Body of pancreas (tissue), 4 donors: ENCODE data around the gene FLNC. TPM values are rescaled to one million over a fixed set of nuclear protein-coding genes. Genes with fewer than 3 reads are reported as not detected.

Experiments
- ATAC-seq: fragments of 150-250 bp; one replicate; pipeline ENCODE4 v1.9.1; 2016
- DNase-seq, 4 donors: peaks; one replicate each; pipeline ENCODE4 v3.0.0-alpha.2; 2019
- H3K27ac ChIP-seq, 4 donors: fragments of 200-600 bp; sonication (generic); 1 replicate in 3 of 4; 2 replicates in 1 of 4; pipeline versions ENCODE4 v1.5.1 to v1.6.1; 2016 to 2019; ENCODE audit warnings: mild to moderate bottlenecking in 1 of 4, mixed read lengths in 1 of 4, moderate library complexity in 1 of 4
- H3K27me3 ChIP-seq, 2 donors: fragments of 200-600 bp; sonication (generic); one replicate each; pipeline ENCODE4 v1.6.0; 2016; ENCODE audit warnings: mild to moderate bottlenecking in 1 of 2
- H3K36me3 ChIP-seq, 2 donors: fragments of 200-600 bp; sonication (generic); replicated peaks in 1 of 2; 2 replicates each; pipeline ENCODE4 v1.5.1; 2016; ENCODE audit warnings: low read depth in 2 of 2; ENCODE audit not compliant: insufficient read depth in 1 of 2
- H3K4me1 ChIP-seq: fragments of 200-600 bp; sonication (generic); one replicate; pipeline ENCODE4 v1.6.0; 2016
- H3K4me3 ChIP-seq, 2 donors: fragments of 200-600 bp; sonication (generic); 1 replicate in 1 of 2; 2 replicates in 1 of 2; pipeline ENCODE4 v1.5.1; 2016 to 2019
- H3K9me3 ChIP-seq, 3 donors: fragments of 200-600 bp; sonication (generic); 1 replicate in 2 of 3; 2 replicates in 1 of 3; pipeline ENCODE4 v1.5.1; 2016
- POLR2A ChIP-seq, 3 donors: fragments of 450-650 bp; IDR thresholded peaks; one replicate each; pipeline ENCODE4 v1.6.1; 2016; ENCODE audit warnings: antibody characterized with exemption in 3 of 3, mild to moderate bottlenecking in 2 of 3
- WGBS, 2 donors: methylation state at CpG; one replicate each; pipeline ENCODE4 v1.1.5; 2017; 5-methylcytosine and 5-hydroxymethylcytosine counted together
- intact Hi-C: fragments of 100-400 bp; cut with DNase I; formaldehyde crosslinking; loops from one replicate; pipeline ENCODE4 v1.15.1; 2023
- total RNA-seq, 2 donors: library from RNA; depleted of rRNA; stranded (reverse); fragments of >200 nt; gene quantifications; one replicate each; pipeline ENCODE4 v1.1.0, GENCODE V29; 2016
- TF ChIP-seq, protein P1 (sequence below), 7 experiments: fragments of 450-650 bp in 4 of 7; fragments of 200-600 bp in 3 of 7; sonication (generic) in 3 of 7; IDR thresholded peaks; one replicate each; pipeline ENCODE4 v1.5.1; 2016 to 2019; ENCODE audit warnings: antibody characterized with exemption in 7 of 7

Gene FLNC
- total RNA-seq, 2 donors from 2014 or later, result 1.8 to 4.0 TPM

DNA sequence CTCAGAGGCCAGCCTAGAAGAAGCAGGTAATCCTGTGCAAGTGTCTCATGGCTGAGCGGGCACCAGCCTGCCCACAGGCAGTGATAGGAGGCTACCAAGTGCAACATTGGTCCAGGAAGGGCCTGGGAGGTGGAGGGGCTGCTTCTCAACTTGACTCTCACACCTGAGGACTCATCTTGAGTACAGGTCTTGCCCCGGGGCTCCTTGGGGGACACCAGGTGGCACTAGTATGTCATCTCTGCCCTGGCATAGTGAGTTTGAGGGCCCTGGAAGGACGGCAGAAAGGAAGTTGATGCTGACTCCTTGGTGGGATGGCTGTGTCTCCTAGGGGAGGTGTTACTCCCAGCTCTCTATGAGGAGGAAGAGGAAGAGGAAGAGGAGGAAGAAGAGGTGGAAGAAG is 36.2 kb upstream of the FLNC start:
- H3K27ac ChIP-seq, result no peak overlapping the region
- ATAC-seq (no peak), DNase-seq (no peak)
- H3K4me3 ChIP-seq, result no peak overlapping the region
- intact Hi-C loops, result no loop called here
- WGBS, 2 donors, result 62 to 75% methylated on average over 2 to 3 of the region's 3 CpGs
- H3K4me1 ChIP-seq, result peaks cover 15% of the 10 kb centered on the region
- TF ChIP-seq POLR2A (IDR thresholded peaks at IDR 0.05), result no peak
- TF ChIP-seq, protein P1, sequence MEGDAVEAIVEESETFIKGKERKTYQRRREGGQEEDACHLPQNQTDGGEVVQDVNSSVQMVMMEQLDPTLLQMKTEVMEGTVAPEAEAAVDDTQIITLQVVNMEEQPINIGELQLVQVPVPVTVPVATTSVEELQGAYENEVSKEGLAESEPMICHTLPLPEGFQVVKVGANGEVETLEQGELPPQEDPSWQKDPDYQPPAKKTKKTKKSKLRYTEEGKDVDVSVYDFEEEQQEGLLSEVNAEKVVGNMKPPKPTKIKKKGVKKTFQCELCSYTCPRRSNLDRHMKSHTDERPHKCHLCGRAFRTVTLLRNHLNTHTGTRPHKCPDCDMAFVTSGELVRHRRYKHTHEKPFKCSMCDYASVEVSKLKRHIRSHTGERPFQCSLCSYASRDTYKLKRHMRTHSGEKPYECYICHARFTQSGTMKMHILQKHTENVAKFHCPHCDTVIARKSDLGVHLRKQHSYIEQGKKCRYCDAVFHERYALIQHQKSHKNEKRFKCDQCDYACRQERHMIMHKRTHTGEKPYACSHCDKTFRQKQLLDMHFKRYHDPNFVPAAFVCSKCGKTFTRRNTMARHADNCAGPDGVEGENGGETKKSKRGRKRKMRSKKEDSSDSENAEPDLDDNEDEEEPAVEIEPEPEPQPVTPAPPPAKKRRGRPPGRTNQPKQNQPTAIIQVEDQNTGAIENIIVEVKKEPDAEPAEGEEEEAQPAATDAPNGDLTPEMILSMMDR (IDR thresholded peaks at IDR 0.05), result no peak
- H3K36me3 ChIP-seq, result no peaks in the 10 kb centered on the region
- no peaks in the 10 kb centered on the region for H3K9me3 ChIP-seq
- H3K27me3 ChIP-seq, result no peaks in the 10 kb centered on the region

DNA sequence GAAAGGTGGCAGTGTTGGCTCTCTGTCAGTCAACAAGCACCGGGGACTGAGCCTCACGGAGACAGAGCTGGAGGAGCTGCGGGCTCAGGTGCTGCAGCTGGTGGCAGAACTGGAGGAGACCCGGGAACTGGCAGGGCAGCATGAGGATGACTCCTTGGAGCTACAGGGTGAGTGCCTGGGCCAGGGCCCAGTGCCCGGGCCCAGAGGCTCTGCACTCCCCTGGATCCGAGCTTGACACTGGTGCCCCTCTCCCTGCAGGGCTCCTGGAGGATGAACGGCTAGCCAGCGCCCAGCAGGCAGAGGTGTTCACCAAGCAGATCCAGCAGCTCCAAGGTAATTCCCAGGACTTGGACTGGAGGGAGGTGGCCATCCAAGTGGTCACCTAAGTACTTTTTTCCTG is 35.8 kb upstream of the FLNC start:
- intact Hi-C loops, result no loop called here
- H3K36me3 ChIP-seq, result no peaks in the 10 kb centered on the region
- H3K4me1 ChIP-seq, result peaks cover 15% of the 10 kb centered on the region
- ATAC-seq (no peak), DNase-seq (no peak)
- H3K9me3 ChIP-seq, result no peaks in the 10 kb centered on the region
- H3K4me3 ChIP-seq, result no peak overlapping the region
- no peak overlapping the region for H3K27ac ChIP-seq
- WGBS, 2 donors, result 89 to 92% methylated on average over 5 to 7 of the region's 8 CpGs
- no peak for TF ChIP-seq POLR2A (IDR thresholded peaks at IDR 0.05)
- TF ChIP-seq, protein P1 (IDR thresholded peaks at IDR 0.05), result no peak
- no peaks in the 10 kb centered on the region for H3K27me3 ChIP-seq

DNA sequence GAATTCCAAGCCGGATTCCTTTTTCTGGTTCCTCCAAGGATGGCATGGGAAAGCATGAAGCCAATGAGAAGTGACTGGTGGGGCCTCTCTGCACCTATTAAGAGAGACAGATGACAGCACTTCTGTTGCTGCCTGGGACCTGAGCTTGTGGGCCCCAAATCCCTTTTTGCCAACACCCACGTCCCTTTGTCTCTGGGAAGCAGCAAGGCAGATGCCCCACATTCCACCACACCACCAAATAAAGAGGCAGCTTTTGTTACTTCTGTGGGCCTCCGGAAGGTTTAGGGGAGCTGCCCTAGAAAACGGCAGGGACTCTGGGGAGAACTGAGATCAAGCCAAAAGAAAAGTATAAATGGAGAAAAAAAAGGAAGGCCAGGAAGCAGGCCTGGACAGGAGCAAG is 35.1 kb upstream of the FLNC start:
- Histone ChIP-seq H3K9me3 (no peaks in the 10 kb centered on the region), H3K4me1 (peaks cover 15% of the 10 kb centered on the region), H3K27me3 (no peaks in the 10 kb centered on the region), H3K27ac (no peak overlapping the region), H3K36me3 (no peaks in the 10 kb centered on the region), H3K4me3 (no peak overlapping the region)
- 78 to 87% methylated on average over 4 of the region's 4 CpGs for WGBS, 2 donors
- TF ChIP-seq POLR2A (IDR thresholded peaks at IDR 0.05), result no peak
- TF ChIP-seq, protein P1 (IDR thresholded peaks at IDR 0.05), result no peak
- DNase-seq (no peak), ATAC-seq (no peak)
- intact Hi-C loops, result no loop called here

DNA sequence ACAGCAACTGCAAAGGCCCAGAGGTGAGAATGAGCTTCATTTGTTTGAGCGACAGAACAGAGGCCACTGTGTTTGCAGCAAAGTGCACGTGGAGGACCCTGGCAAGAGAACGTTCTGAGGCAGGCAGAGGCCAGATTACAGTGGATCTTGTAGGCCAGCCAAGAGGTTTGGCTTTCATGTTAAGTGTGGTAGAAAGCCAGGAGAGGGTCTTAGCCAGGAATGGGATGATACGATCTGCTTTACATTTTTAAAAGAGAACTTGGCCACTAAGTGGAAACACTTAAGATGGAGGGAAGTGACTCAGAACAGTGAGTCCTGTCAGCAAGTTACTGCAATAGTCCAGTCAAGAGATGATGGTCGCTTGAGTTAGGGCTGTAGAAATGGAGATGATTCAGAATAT is 33.9 kb upstream of the FLNC start:
- 74 to 78% methylated on average over 5 of the region's 5 CpGs for WGBS, 2 donors
- Histone ChIP-seq H3K27ac (no peak overlapping the region), H3K4me3 (no peak overlapping the region), H3K9me3 (no peaks in the 10 kb centered on the region), H3K36me3 (no peaks in the 10 kb centered on the region), H3K27me3 (no peaks in the 10 kb centered on the region), H3K4me1 (peaks cover 7% of the 10 kb centered on the region)
- DNase-seq (no peak), ATAC-seq (no peak)
- no peak for TF ChIP-seq POLR2A (IDR thresholded peaks at IDR 0.05)
- TF ChIP-seq, protein P1 (IDR thresholded peaks at IDR 0.05), result no peak
- intact Hi-C loops, result no loop called here

DNA sequence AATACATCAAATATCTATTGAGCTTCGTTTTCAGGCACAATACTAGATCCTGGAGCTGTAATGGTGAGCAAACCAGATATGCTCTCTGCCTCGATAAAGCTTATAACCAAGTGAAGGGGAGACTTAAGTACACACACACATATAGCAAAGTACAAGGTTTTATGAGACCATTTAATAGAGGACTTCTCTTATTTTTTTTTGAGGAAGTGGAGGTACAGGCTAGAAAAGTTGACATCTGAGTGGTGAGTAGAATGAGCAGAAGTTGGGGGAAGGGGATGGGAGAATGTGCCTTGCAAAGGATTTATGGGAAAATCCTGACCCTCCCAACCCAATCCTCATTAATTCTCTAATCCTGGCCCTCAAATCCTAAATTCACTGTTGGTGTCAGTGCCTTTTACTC is 30.8 kb upstream of the FLNC start:
- intact Hi-C loops, result no loop called here
- Histone ChIP-seq H3K36me3 (no peaks in the 10 kb centered on the region), H3K9me3 (no peaks in the 10 kb centered on the region), H3K4me1 (no peaks in the 10 kb centered on the region), H3K27me3 (no peaks in the 10 kb centered on the region), H3K4me3 (no peak overlapping the region), H3K27ac (no peak overlapping the region)
- 63 to 68% methylated on average over 2 of the region's 2 CpGs for WGBS, 2 donors
- no peak for DNase-seq
- no peak for ATAC-seq
- no peak for TF ChIP-seq POLR2A (IDR thresholded peaks at IDR 0.05)
